Lower lobe of right lung (tissue), 2 donors: ENCODE results near the gene TMEM72. TPM values are rescaled to one million over a fixed set of nuclear protein-coding genes. Genes with fewer than 3 reads are reported as not detected.

Source experiments
- ATAC-seq, 2 donors: fragments of 200-7000 bp; cut with Tn5 transposase; one replicate each; pipeline ENCODE4 v1.9.1; 2020 to 2022; ENCODE audit warnings: mild to moderate bottlenecking in 2 of 2, moderate library complexity in 2 of 2
- DNase-seq: peaks from one replicate; pipeline ENCODE4 v3.0.0-alpha.2; 2020
- H3K27ac ChIP-seq: fragments of 200-600 bp; one replicate; pipeline ENCODE4 v1.8.0; 2022
- H3K27me3 ChIP-seq: fragments of 200-600 bp; one replicate; pipeline ENCODE4 v1.8.0; 2022; ENCODE audit warnings: low read depth
- H3K36me3 ChIP-seq: fragments of 200-600 bp; one replicate; pipeline ENCODE4 v1.8.0; 2022; ENCODE audit warnings: mild to moderate bottlenecking
- H3K4me1 ChIP-seq: fragments of 200-600 bp; one replicate; pipeline ENCODE4 v1.8.0; 2022
- H3K4me3 ChIP-seq: fragments of 200-600 bp; one replicate; pipeline ENCODE4 v1.8.0; 2022; ENCODE audit warnings: mild to moderate bottlenecking
- H3K9me3 ChIP-seq: fragments of 200-600 bp; one replicate; pipeline ENCODE4 v1.8.0; 2022
- CTCF ChIP-seq: fragments of 200-600 bp; IDR thresholded peaks from one replicate; pipeline ENCODE4 v1.8.0; 2022; ENCODE audit warnings: antibody characterized with exemption, mild to moderate bottlenecking
- intact Hi-C: fragments of 100-400 bp; cut with DNase I; formaldehyde crosslinking; loops from one replicate; pipeline ENCODE4 v1.11.0; 2022
- long read RNA-seq: library from polyadenylated mRNA; unstranded; transcript quantifications from one replicate; pipeline ENCODE4 v2.0.0, GENCODE V29; 2021
- total RNA-seq: library from RNA; stranded (reverse); fragmentation: NEBNext Ultra II Directional; extraction: Animal tissue kit (Norgen Biotek cat#: 25700); gene quantifications from one replicate; pipeline ENCODE4 v1.2.1, GENCODE V29; 2021
- donor health status: DM: no; HTN: yes; CAD: no; lungs with severe emphysema.

The TMEM72 gene
- not detected for total RNA-seq
- long read RNA-seq: 0 reads

GRCh38 chr10:44911081-44911540 lies at the start of gene TMEM72:
TSS of gene TMEM72 (plus strand) at chr10:44911337. CDS start at chr10:44911513, 176 bp downstream.
- ATAC-seq (peak; percentile 93 to 96), DNase-seq (peak; percentile 79)
- Histone ChIP-seq H3K36me3 (no peaks in the 10 kb centered on the region), H3K4me3 (no peak within 1 kb of the TSS), H3K27ac (no peak within 1 kb of the TSS), H3K9me3 (no peaks in the 10 kb centered on the region), H3K4me1 (peaks cover 6% of the 10 kb centered on the region), H3K27me3 (no peaks in the 10 kb centered on the region)
- intact Hi-C loops: no loop called here
- no peak for TF ChIP-seq CTCF

- DNase-seq: no peak
- Histone ChIP-seq H3K27me3 (no peaks in the 10 kb centered on the region), H3K9me3 (no peaks in the 10 kb centered on the region), H3K4me3 (no peak overlapping the region), H3K36me3 (no peaks in the 10 kb centered on the region), H3K4me1 (peaks cover 14% of the 10 kb centered on the region), H3K27ac (no peak overlapping the region)
- no peak for TF ChIP-seq CTCF
- intact Hi-C loops: no loop called here
- no peak for ATAC-seq
Measured at GRCh38 chr10:44862006-44862751, 49.0 kb upstream of the TMEM72 start.

GRCh38 chr10:44862924-44863323 lies 48.2 kb upstream of the TMEM72 start:
- DNase-seq (no peak), ATAC-seq (no peak)
- Histone ChIP-seq H3K36me3 (no peaks in the 10 kb centered on the region), H3K4me1 (peaks cover 14% of the 10 kb centered on the region), H3K4me3 (no peak overlapping the region), H3K27me3 (no peaks in the 10 kb centered on the region), H3K27ac (no peak overlapping the region), H3K9me3 (no peaks in the 10 kb centered on the region)
- intact Hi-C loops: no loop called here
- TF ChIP-seq CTCF: no peak

- ATAC-seq (no peak), DNase-seq (no peak)
- Histone ChIP-seq H3K27me3 (no peaks in the 10 kb centered on the region), H3K4me3 (peak overlapping the region; percentile 67), H3K9me3 (no peaks in the 10 kb centered on the region), H3K36me3 (no peaks in the 10 kb centered on the region), H3K4me1 (peaks cover 14% of the 10 kb centered on the region), H3K27ac (no peak overlapping the region)
- TF ChIP-seq CTCF: no peak
- intact Hi-C loops: no loop called here
Measured at GRCh38 chr10:44863344-44864047, 47.6 kb upstream of the TMEM72 start.

- H3K27me3 ChIP-seq: no peaks in the 10 kb centered on the region
- peak overlapping the region; percentile 67 for H3K4me3 ChIP-seq
- TF ChIP-seq CTCF: no peak
- ATAC-seq (peak; percentile 72 to 82), DNase-seq (peak; percentile 64)
- H3K27ac ChIP-seq: no peak overlapping the region
- no peaks in the 10 kb centered on the region for H3K9me3 ChIP-seq
- peaks cover 14% of the 10 kb centered on the region for H3K4me1 ChIP-seq
- no peaks in the 10 kb centered on the region for H3K36me3 ChIP-seq
- intact Hi-C loops: no loop called here
Measured at GRCh38 chr10:44864051-44864450, 47.1 kb upstream of the TMEM72 start.
